H1 (cell line): ENCODE measurements around the gene FBXW2. TPM values are rescaled to one million over a fixed set of nuclear protein-coding genes. Genes with fewer than 3 reads are reported as not detected.

Experiments
- CTCF ChIA-PET: fragments of 300-600 bp; sonication (Branson Sonifier 250); formaldehyde crosslinking; loops from one replicate; lab custom pipeline; 2021; ENCODE audit not compliant: partially characterized antibody; lab: Charles Lee
- POLR2A ChIA-PET: fragments of 300-600 bp; sonication (Branson Sonifier 250); formaldehyde crosslinking; loops from one replicate; lab custom pipeline; 2021; ENCODE audit warnings: inconsistent platforms; ENCODE audit not compliant: partially characterized antibody; lab: Charles Lee
- DNase-seq, 2 experiments: peaks; one replicate each; pipeline versions ENCODE4 v3.0.0 to v3.0.0-alpha.2; 2010 to 2022; ENCODE audit warnings: low spot score in 2 of 2, low read depth in 1 of 2, mixed read lengths in 1 of 2
- FAIRE-seq: peaks from 2 replicates; lab custom pipeline; 2011; peaks lifted over from hg19 to GRCh38; lab: Jason Lieb, UNC
- H2AFZ ChIP-seq: 2 replicates; pipeline ENCODE4 v1.8.1; 2012; ENCODE audit warnings: low read length, inconsistent platforms
- H2AK5ac ChIP-seq: 2 replicates; pipeline ENCODE4 v1.6.1; 2013; ENCODE audit warnings: low read depth, low read length
- H2BK120ac ChIP-seq: replicated peaks from 2 replicates; pipeline ENCODE3; 2013; ENCODE audit warnings: low read depth, low read length, inconsistent platforms
- H2BK12ac ChIP-seq: 2 replicates; pipeline ENCODE4 v1.6.1; 2013; ENCODE audit warnings: low read depth, low read length
- H2BK15ac ChIP-seq: 2 replicates; pipeline ENCODE4 v1.6.1; 2013; ENCODE audit warnings: low read length
- H2BK20ac ChIP-seq: 2 replicates; pipeline ENCODE4 v1.6.1; 2013; ENCODE audit warnings: low read length
- H2BK5ac ChIP-seq: 2 replicates; pipeline ENCODE4 v1.6.1; 2013; ENCODE audit warnings: low read depth, low read length
- H3K14ac ChIP-seq: 2 replicates; pipeline ENCODE4 v1.6.1; 2013; ENCODE audit warnings: inconsistent platforms; ENCODE audit not compliant: insufficient read length
- H3K18ac ChIP-seq: 2 replicates; pipeline ENCODE4 v1.6.1; 2013; ENCODE audit warnings: low read length; ENCODE audit errors: extremely low read depth
- H3K23ac ChIP-seq: 2 replicates; pipeline ENCODE4 v1.6.1; 2013; ENCODE audit warnings: inconsistent platforms; ENCODE audit not compliant: insufficient read length
- H3K23me2 ChIP-seq: 2 replicates; pipeline ENCODE4 v1.6.1; 2013; ENCODE audit warnings: low read depth, low read length
- H3K27ac ChIP-seq: 2 replicates; pipeline ENCODE4 v1.6.1; 2011; ENCODE audit warnings: low read depth, low read length, inconsistent platforms
- H3K27me3 ChIP-seq, 4 experiments: replicated peaks in 1 of 4; 1 replicate in 1 of 4; 2 replicates in 3 of 4; pipeline versions ENCODE4 v1.6.1 to v1.8.1; 2011 to 2013; ENCODE audit warnings: low read length in 3 of 4, mild to moderate bottlenecking in 3 of 4, inconsistent platforms in 2 of 4, mixed read lengths in 2 of 4, moderate library complexity in 1 of 4; ENCODE audit not compliant: control insufficient read depth in 3 of 4, insufficient read depth in 3 of 4; ENCODE audit errors: extremely low read depth in 1 of 4
- H3K36me3 ChIP-seq, 4 experiments: 2 replicates each; pipeline versions ENCODE4 v1.6.1 to v1.8.1; 2011 to 2013; ENCODE audit warnings: mild to moderate bottlenecking in 4 of 4, low read length in 3 of 4, moderate library complexity in 2 of 4, control low read depth in 1 of 4, inconsistent platforms in 1 of 4; ENCODE audit not compliant: insufficient read depth in 4 of 4, control insufficient read depth in 2 of 4
- H3K4ac ChIP-seq: replicated peaks from 2 replicates; pipeline ENCODE3; 2013; ENCODE audit warnings: low read length, low read depth, mixed read lengths, inconsistent platforms; ENCODE audit not compliant: insufficient read length
- H3K4me1 ChIP-seq, 4 experiments: replicated peaks in 1 of 4; 1 replicate in 1 of 4; 2 replicates in 3 of 4; pipeline versions ENCODE4 v1.6.1 to v1.8.1; 2011 to 2013; ENCODE audit warnings: low read length in 3 of 4, inconsistent platforms in 2 of 4, mixed read lengths in 1 of 4; ENCODE audit not compliant: insufficient read depth in 4 of 4, control insufficient read depth in 3 of 4
- H3K4me2 ChIP-seq, 2 experiments: 2 replicates each; pipeline versions ENCODE4 v1.6.1 to v1.8.1; 2011 to 2013; ENCODE audit warnings: low read depth in 2 of 2, low read length in 2 of 2, control low read depth in 1 of 2, inconsistent platforms in 1 of 2, mild to moderate bottlenecking in 1 of 2; ENCODE audit not compliant: insufficient read depth in 1 of 2
- H3K4me3 ChIP-seq, 4 experiments: fragments of 200-600, 300-600 bp in 1 of 4; sonication (generic), shearing (Covaris generic), sonication (Bioruptor Twin) in 1 of 4; 2 replicates each; pipeline versions ENCODE4 v1.5.1 to v1.8.1; 2011 to 2016; ENCODE audit warnings: low read length in 4 of 4, low read depth in 3 of 4, control low read depth in 2 of 4, inconsistent platforms in 2 of 4, mild to moderate bottlenecking in 2 of 4, mixed read lengths in 1 of 4, moderate library complexity in 1 of 4; ENCODE audit not compliant: insufficient read depth in 2 of 4; ENCODE audit errors: extremely low read depth in 1 of 4
- H3K56ac ChIP-seq: replicated peaks from 2 replicates; pipeline ENCODE3; 2013; ENCODE audit warnings: low read depth, mild to moderate bottlenecking, mixed read lengths, low read length, inconsistent platforms; ENCODE audit not compliant: insufficient read length
- H3K79me1 ChIP-seq: 2 replicates; pipeline ENCODE4 v1.6.1; 2013; ENCODE audit warnings: low read depth, low read length, control low read depth
- H3K79me2 ChIP-seq, 2 experiments: 2 replicates each; pipeline versions ENCODE4 v1.6.1 to v1.8.1; 2012 to 2013; ENCODE audit warnings: low read length in 2 of 2, mild to moderate bottlenecking in 2 of 2, inconsistent platforms in 1 of 2; ENCODE audit not compliant: insufficient read depth in 2 of 2, control insufficient read depth in 1 of 2
- H3K9ac ChIP-seq, 4 experiments: replicated peaks in 1 of 4; 1 replicate in 1 of 4; 2 replicates in 3 of 4; pipeline versions ENCODE4 v1.6.1 to v1.8.1; 2011 to 2013; ENCODE audit warnings: low read depth in 3 of 4, low read length in 3 of 4, control low read depth in 2 of 4, mild to moderate bottlenecking in 2 of 4, moderate library complexity in 2 of 4, inconsistent platforms in 1 of 4; ENCODE audit errors: extremely low read depth in 1 of 4
- H3K9me3 ChIP-seq, 2 experiments: 2 replicates each; pipeline versions ENCODE4 v1.6.1 to v1.8.1; 2012 to 2013; ENCODE audit warnings: mild to moderate bottlenecking in 2 of 2, moderate library complexity in 2 of 2, control low read depth in 1 of 2, inconsistent platforms in 1 of 2, low read depth in 1 of 2, low read length in 1 of 2, mixed read lengths in 1 of 2; ENCODE audit not compliant: insufficient read depth in 2 of 2
- H4K20me1 ChIP-seq, 2 experiments: replicated peaks in 1 of 2; 2 replicates each; pipeline versions ENCODE3 to v1.8.1; 2011 to 2013; ENCODE audit warnings: inconsistent platforms in 2 of 2, low read length in 2 of 2, mild to moderate bottlenecking in 1 of 2; ENCODE audit not compliant: insufficient read depth in 2 of 2, control insufficient read depth in 1 of 2
- H4K5ac ChIP-seq: 2 replicates; pipeline ENCODE4 v1.6.1; 2013; ENCODE audit warnings: low read length, low read depth, mixed read lengths, inconsistent platforms; ENCODE audit not compliant: insufficient read length
- H4K8ac ChIP-seq: 2 replicates; pipeline ENCODE4 v1.8.0; 2013; ENCODE audit warnings: mild to moderate bottlenecking, moderate library complexity, low read length, inconsistent platforms; ENCODE audit not compliant: insufficient read depth; ENCODE audit errors: extremely low read depth
- H4K91ac ChIP-seq: replicated peaks from 2 replicates; pipeline ENCODE3; 2013; ENCODE audit warnings: low read length, mixed read lengths, inconsistent platforms; ENCODE audit not compliant: insufficient read length
- CBX8 ChIP-seq: fragments of 300-800, 300-1000 bp; sonication (generic); IDR thresholded peaks from 2 replicates; pipeline ENCODE4 v1.7.1; 2016; ENCODE audit warnings: low read depth, low read length, borderline replicate concordance
- CHD1 ChIP-seq: IDR thresholded peaks from 2 replicates; pipeline ENCODE4 v1.6.1; 2012; ENCODE audit warnings: low read depth, low read length, improper control_type of control experiment
- EGR1 ChIP-seq: IDR thresholded peaks from 2 replicates; pipeline ENCODE4 v1.6.1; 2011; ENCODE audit warnings: low read depth, low read length, borderline replicate concordance
- HDAC6 ChIP-seq: IDR thresholded peaks from one replicate; pipeline ENCODE4 v1.7.1; 2012; ENCODE audit warnings: low read depth, mild to moderate bottlenecking, inconsistent platforms, low read length, moderate library complexity
- NANOG ChIP-seq: IDR thresholded peaks from 2 replicates; pipeline ENCODE4 v1.6.1; 2011; ENCODE audit warnings: low read length, low read depth, mild to moderate bottlenecking, inconsistent platforms; ENCODE audit not compliant: insufficient read depth, poor library complexity, severe bottlenecking
- NRF1 ChIP-seq: IDR thresholded peaks from 2 replicates; pipeline ENCODE4 v1.6.1; 2011; ENCODE audit warnings: mild to moderate bottlenecking, low read depth, low read length, improper control_type of control experiment
- POU5F1 ChIP-seq: IDR thresholded peaks from 2 replicates; pipeline ENCODE4 v1.6.1; 2011; ENCODE audit warnings: low read depth, mild to moderate bottlenecking, low read length, moderate library complexity
- RNF2 ChIP-seq: fragments of 200-900, 300-1000 bp; sonication (generic); IDR thresholded peaks from 2 replicates; pipeline ENCODE4 v1.7.1; 2016; ENCODE audit warnings: borderline replicate concordance, low read depth, mild to moderate bottlenecking, antibody characterized with exemption, low read length; ENCODE audit not compliant: poor library complexity, severe bottlenecking; ENCODE audit errors: missing control alignments
- SAP30 ChIP-seq: fragments of 300-600 bp; sonication (generic); IDR thresholded peaks from 2 replicates; pipeline ENCODE4 v1.7.1; 2012; ENCODE audit warnings: low read length, moderate library complexity, mild to moderate bottlenecking, inconsistent platforms; ENCODE audit not compliant: insufficient read depth, insufficient replicate concordance
- SIX5 ChIP-seq: IDR thresholded peaks from 2 replicates; pipeline ENCODE4 v1.6.1; 2011; ENCODE audit warnings: mild to moderate bottlenecking, low read depth, low read length
- SRF ChIP-seq: IDR thresholded peaks from 2 replicates; pipeline ENCODE4 v1.6.1; 2011; ENCODE audit warnings: mild to moderate bottlenecking, low read depth, low read length, moderate library complexity
- SUZ12 ChIP-seq: fragments of 200-600 bp; sonication (generic); IDR thresholded peaks from 2 replicates; pipeline ENCODE4 v1.6.1; 2012; ENCODE audit warnings: mild to moderate bottlenecking, inconsistent platforms, low read length, moderate library complexity, mixed read lengths
- TAF7 ChIP-seq: optimal IDR thresholded peaks from 2 replicates; pipeline ENCODE3; 2011; ENCODE audit warnings: low read depth, mild to moderate bottlenecking, inconsistent platforms, low read length, moderate library complexity, borderline replicate concordance
- TCF12 ChIP-seq: IDR thresholded peaks from 2 replicates; pipeline ENCODE4 v1.6.1; 2011; ENCODE audit warnings: low read depth, mild to moderate bottlenecking, low read length
- TEAD4 ChIP-seq: IDR thresholded peaks from 2 replicates; pipeline ENCODE4 v1.6.1; 2012; ENCODE audit warnings: low read depth, low read length, inconsistent platforms, mixed read lengths
- polyA plus RNA-seq, 7 experiments: library from polyadenylated mRNA; depleted of rRNA in 3 of 7; stranded (reverse) in 5 of 7; unstranded in 2 of 7; fragments of >200 nt in 5 of 7; fragments of 200-250 nt in 2 of 7; gene quantifications; 1 replicate in 5 of 7; 2 replicates in 1 of 7; 4 replicates in 1 of 7; pipeline versions ENCODE4 v1.2.1 to v1.2.3, GENCODE V29; 2011 to 2013; ENCODE audit warnings: missing spikeins in 2 of 7, mixed read lengths in 2 of 7
- total RNA-seq: library from RNA; stranded (reverse); fragmentation: NEBNext Ultra II Directional; extraction: Animal tissue kit (Norgen Biotek cat#: 25700); gene quantifications from 2 replicates; pipeline ENCODE4 v1.2.1, GENCODE V29; 2021

Gene FBXW2
- total and polyA plus RNA-seq, 2 of the 8 experiments (the other 6 are each of a cell fraction or from before 2014, with no cell fraction given), result 19.2 to 65.3 TPM

DNA sequence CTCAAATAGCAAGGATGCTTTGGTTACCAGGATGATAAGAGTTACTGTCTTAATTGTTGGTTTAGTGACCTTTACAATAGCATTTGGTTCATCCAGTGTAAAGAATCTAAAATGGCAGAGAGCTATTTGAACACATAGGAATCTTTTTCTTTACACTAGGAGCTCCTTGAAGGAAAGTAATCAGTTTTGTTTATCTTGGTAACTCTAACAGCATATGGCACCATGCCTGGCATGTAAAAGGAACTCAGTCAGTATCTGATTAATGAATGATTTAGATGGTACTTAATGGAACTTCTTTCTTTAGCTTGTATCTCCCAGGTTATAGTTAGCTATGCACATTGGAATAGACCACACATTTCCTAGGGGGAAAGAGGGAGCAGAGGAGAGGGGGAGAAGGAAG is 39.6 kb upstream of the FBXW2 start:
- H3K79me2 ChIP-seq, result peaks cover 0 to 14% of the 10 kb centered on the region in 2 experiments; a peak in 2 of 4 replicates
- H2BK20ac ChIP-seq, result no peak overlapping the region
- ChIA-PET POLR2A (interaction anchor here (0.6 to 3.0 kb wide), 9 partner anchors 10 to 147 kb away, joined by 3 to 8 read pairs (median 3); partner anchors contain the start of gene PSMD5), CTCF (interaction anchor here (0.6 to 1.4 kb wide), 6 partner anchors 11 to 378 kb away, joined by 3 to 4 read pairs (median 3); partner anchors contain the start of gene FBXW2)
- H2AFZ ChIP-seq, result no peak overlapping the region
- H2BK15ac ChIP-seq, result no peak overlapping the region
- H3K4me1 ChIP-seq, result no peaks in the 10 kb centered on the region; a peak in 1 of 7 replicates
- H3K4me2 ChIP-seq, result no peak overlapping the region
- no peak for FAIRE-seq
- H3K36me3 ChIP-seq, result peaks cover 12 to 38% (median 30%) of the 10 kb centered on the region in 4 experiments
- H3K79me1 ChIP-seq, result no peaks in the 10 kb centered on the region
- H2AK5ac ChIP-seq, result no peak overlapping the region
- no peaks in the 10 kb centered on the region for H3K27me3 ChIP-seq
- no peak overlapping the region for H2BK120ac ChIP-seq
- H4K91ac ChIP-seq, result no peak overlapping the region
- no peak overlapping the region for H2BK12ac ChIP-seq
- H3K9ac ChIP-seq, result no peak overlapping the region
- 0 out of 2 replicates have a peak overlapping the region, but pooled peaks have one; percentile 19 for H3K27ac ChIP-seq
- no peak overlapping the region for H3K56ac ChIP-seq
- H2BK5ac ChIP-seq, result no peak overlapping the region
- peaks cover 0 to 2% of the 10 kb centered on the region in 2 experiments for H4K20me1 ChIP-seq
- no peak overlapping the region for H4K8ac ChIP-seq
- no peak overlapping the region for H3K23ac ChIP-seq
- H3K4me3 ChIP-seq, result no peak overlapping the region
- H3K14ac ChIP-seq, result no peak overlapping the region
- no peak overlapping the region for H3K18ac ChIP-seq
- no peak overlapping the region for H3K4ac ChIP-seq
- DNase-seq, result no peak
- no peak overlapping the region for H4K5ac ChIP-seq
- H3K23me2 ChIP-seq, result no peaks in the 10 kb centered on the region; the same call in 1 of the 2 replicates
- H3K9me3 ChIP-seq, result no peaks in the 10 kb centered on the region
- TF ChIP-seq POU5F1 (no peak), SAP30 (no peak), RNF2 (no peak), CHD1 (no peak), SRF (no peak), SIX5 (no peak), NANOG (no peak), TAF7 (no peak), TEAD4 (no peak), SUZ12 (no peak), EGR1 (no peak), CBX8 (no peak), TCF12 (no peak), HDAC6 (no peak), NRF1 (no peak)
